Left ventricle myocardium inferior (tissue), 1 donor: Measurements from ENCODE around the gene OAS3. TPM values are rescaled to one million over a fixed set of nuclear protein-coding genes. Genes with fewer than 3 reads are reported as not detected.
"Not testable (repeated sequence)": the region's sequence is repeated elsewhere in the genome, so short reads cannot be mapped to it uniquely, and the experiment has no call there.

Experiments used
- DNase-seq: peaks from one replicate; pipeline ENCODE4 v3.0.0-alpha.2; 2020
- H3K27ac ChIP-seq: fragments of 200-600 bp; replicated peaks from 2 replicates; pipeline ENCODE4 v1.8.0; 2021
- H3K27me3 ChIP-seq: fragments of 200-600 bp; 2 replicates; pipeline ENCODE4 v1.8.0; 2021; ENCODE audit warnings: low read depth
- H3K36me3 ChIP-seq: fragments of 200-600 bp; 2 replicates; pipeline ENCODE4 v1.8.0; 2021
- H3K4me1 ChIP-seq: fragments of 200-600 bp; 2 replicates; pipeline ENCODE4 v1.8.0; 2021
- H3K4me3 ChIP-seq: fragments of 200-600 bp; 2 replicates; pipeline ENCODE4 v1.8.0; 2021; ENCODE audit warnings: mild to moderate bottlenecking, moderate library complexity
- H3K9me3 ChIP-seq: fragments of 200-600 bp; replicated peaks from 2 replicates; pipeline ENCODE4 v1.8.0; 2021
- intact Hi-C: fragments of 100-400 bp; cut with micrococcal nuclease; formaldehyde crosslinking; loops from one replicate; pipeline ENCODE4 v1.11.0; 2022
- total RNA-seq: library from RNA; stranded (reverse); fragmentation: NEBNext Ultra II Directional; extraction: Animal tissue kit (Norgen Biotek cat#: 25700); gene quantifications from one replicate; pipeline ENCODE4 v1.2.1, GENCODE V29; 2021
- TF ChIP-seq, protein P1 (sequence below): fragments of 200-600 bp; IDR thresholded peaks from 2 replicates; pipeline ENCODE4 v1.8.0; 2021; ENCODE audit warnings: antibody characterized with exemption, mild to moderate bottlenecking, borderline replicate concordance
- donor health status: DM: no; HTN: yes; CAD: no; lungs with severe emphysema.

OAS3 gene
- total RNA-seq, 1 donor from 2014 or later = 5.4 TPM

DNA sequence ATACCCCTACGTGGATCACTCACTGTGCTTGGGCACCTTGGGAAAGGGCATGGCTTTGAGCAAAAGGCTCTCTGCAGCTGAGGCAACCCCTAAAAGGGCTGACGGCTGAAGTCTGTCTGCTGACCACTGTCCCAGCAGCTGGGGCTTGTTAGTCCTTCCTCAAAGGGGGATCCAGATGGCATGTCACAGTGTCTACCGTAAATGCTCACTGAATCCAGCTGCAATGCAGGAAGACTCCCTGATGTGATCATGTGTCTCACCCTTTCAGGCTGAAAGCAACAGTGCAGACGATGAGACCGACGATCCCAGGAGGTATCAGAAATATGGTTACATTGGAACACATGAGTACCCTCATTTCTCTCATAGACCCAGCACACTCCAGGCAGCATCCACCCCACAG lies 19.2 kb upstream of the OAS3 start:
- H3K27me3 ChIP-seq = no peaks in the 10 kb centered on the region
- intact Hi-C loops = no loop called here
- DNase-seq = no peak
- H3K27ac ChIP-seq = no peak overlapping the region
- peaks cover 52% of the 10 kb centered on the region for H3K36me3 ChIP-seq
- no peak overlapping the region for H3K4me3 ChIP-seq
- H3K9me3 ChIP-seq = peaks cover 15% of the 10 kb centered on the region
- H3K4me1 ChIP-seq = no peaks in the 10 kb centered on the region
- TF ChIP-seq, protein P1, sequence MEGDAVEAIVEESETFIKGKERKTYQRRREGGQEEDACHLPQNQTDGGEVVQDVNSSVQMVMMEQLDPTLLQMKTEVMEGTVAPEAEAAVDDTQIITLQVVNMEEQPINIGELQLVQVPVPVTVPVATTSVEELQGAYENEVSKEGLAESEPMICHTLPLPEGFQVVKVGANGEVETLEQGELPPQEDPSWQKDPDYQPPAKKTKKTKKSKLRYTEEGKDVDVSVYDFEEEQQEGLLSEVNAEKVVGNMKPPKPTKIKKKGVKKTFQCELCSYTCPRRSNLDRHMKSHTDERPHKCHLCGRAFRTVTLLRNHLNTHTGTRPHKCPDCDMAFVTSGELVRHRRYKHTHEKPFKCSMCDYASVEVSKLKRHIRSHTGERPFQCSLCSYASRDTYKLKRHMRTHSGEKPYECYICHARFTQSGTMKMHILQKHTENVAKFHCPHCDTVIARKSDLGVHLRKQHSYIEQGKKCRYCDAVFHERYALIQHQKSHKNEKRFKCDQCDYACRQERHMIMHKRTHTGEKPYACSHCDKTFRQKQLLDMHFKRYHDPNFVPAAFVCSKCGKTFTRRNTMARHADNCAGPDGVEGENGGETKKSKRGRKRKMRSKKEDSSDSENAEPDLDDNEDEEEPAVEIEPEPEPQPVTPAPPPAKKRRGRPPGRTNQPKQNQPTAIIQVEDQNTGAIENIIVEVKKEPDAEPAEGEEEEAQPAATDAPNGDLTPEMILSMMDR = no peak

DNA sequence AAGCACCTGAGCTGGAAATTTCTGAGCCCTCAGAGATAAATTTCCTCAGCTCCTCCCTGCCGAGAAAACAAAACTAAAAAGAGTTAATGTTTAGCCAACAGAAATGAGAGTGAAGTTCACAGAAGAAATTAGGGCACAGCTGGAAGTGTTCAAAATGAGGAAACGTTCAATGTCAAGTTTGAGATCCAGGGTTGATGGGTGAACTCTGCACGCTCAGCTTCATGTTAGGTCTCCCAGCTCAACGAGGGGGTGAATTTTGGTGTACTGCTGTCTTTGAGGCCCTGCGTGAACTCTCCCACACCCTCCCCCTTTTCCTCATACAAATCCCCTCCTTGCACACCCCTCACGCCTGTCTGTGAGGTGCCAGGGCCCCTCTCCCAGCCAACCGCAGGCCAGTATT lies 13.3 kb upstream of the OAS3 start:
- Histone ChIP-seq H3K36me3 (peaks cover 17% of the 10 kb centered on the region), H3K4me3 (no peak overlapping the region), H3K27me3 (no peaks in the 10 kb centered on the region), H3K4me1 (no peaks in the 10 kb centered on the region), H3K27ac (no peak overlapping the region), H3K9me3 (peaks cover 6% of the 10 kb centered on the region)
- DNase-seq = no peak
- intact Hi-C loops = no loop called here
- TF ChIP-seq, protein P1 = no peak

DNA sequence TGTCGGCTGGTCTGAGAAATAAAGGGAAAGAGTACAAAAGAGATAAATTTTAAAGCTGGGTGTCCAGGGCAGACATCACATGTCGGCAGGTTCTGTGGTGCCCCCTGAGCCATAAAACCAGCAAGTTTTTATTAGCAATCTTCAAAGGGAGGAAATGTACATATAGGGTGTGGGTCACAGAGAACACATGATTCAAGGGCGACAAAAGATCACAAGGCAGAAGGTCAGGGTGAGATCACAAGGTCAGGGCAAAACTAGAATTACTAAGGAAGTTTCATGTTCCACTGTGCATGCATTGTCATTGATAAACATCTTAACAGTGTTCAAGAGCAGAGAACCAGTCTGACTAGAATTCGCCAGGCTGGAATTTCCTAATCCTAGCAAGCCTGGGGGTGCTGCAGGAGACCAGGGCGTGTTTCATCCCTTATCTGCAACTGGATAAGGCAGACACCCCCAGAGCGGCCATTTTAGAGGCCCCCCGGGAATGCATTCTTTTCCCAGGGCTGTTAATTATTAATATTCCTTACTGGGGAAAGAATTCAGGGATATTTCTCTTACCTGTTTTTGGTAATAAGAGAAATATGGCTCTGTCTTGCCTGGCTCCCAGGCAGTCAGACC lies 11.7 kb upstream of the OAS3 start:
- H3K27me3 ChIP-seq, H3K27ac ChIP-seq, H3K36me3 ChIP-seq, H3K9me3 ChIP-seq, intact Hi-C loops, H3K4me3 ChIP-seq, H3K4me1 ChIP-seq, DNase-seq: not testable (repeated sequence)

DNA sequence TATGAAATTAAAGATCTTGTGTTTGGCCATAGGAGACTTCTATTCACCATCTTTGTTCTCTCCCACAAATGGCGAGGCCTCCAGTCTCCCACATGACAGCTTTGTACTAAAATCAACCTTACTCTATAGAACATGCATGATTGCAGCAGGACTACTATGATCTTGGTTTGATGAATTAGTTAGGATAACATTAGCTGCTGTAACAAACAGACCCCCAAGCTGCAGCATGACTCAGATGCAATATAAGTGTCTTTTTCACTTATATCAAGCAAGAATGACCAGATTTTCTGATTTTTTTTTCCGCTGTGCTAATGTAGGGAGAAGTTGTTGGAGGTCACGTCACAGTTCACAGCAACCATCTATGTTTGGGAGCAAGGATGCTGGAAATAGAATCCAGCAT lies 10.8 kb upstream of the OAS3 start:
- DNase-seq = no peak
- Histone ChIP-seq H3K4me3 (no peak overlapping the region), H3K9me3 (peaks cover 6% of the 10 kb centered on the region), H3K27me3 (no peaks in the 10 kb centered on the region), H3K4me1 (no peaks in the 10 kb centered on the region), H3K36me3 (peaks cover 5% of the 10 kb centered on the region), H3K27ac (no peak overlapping the region)
- intact Hi-C loops = no loop called here
- TF ChIP-seq, protein P1 = no peak

DNA sequence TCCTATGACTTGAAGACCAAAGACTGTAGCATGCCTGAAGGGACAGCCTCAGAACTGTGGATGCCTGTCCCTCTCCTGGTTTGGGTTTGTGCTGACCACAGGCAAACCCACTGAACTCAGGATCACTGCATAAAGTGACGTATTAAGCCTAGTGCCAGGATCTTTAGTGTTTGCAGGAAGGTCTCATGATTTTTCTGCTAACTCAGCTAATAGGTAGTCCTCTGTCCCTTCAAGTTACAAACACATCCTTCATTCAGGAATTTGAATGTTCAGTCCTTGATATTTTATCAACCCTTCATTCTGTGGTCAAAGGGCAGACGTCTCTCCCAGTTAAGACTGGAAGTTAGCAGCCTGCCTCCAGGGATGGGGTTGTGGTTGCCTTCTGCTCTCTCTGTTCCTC lies 10.3 kb upstream of the OAS3 start:
- no peak for DNase-seq
- Histone ChIP-seq H3K4me1 (no peaks in the 10 kb centered on the region), H3K36me3 (peaks cover 5% of the 10 kb centered on the region), H3K27ac (no peak overlapping the region), H3K9me3 (peaks cover 6% of the 10 kb centered on the region), H3K4me3 (no peak overlapping the region), H3K27me3 (no peaks in the 10 kb centered on the region)
- intact Hi-C loops = no loop called here
- TF ChIP-seq, protein P1 = no peak

DNA sequence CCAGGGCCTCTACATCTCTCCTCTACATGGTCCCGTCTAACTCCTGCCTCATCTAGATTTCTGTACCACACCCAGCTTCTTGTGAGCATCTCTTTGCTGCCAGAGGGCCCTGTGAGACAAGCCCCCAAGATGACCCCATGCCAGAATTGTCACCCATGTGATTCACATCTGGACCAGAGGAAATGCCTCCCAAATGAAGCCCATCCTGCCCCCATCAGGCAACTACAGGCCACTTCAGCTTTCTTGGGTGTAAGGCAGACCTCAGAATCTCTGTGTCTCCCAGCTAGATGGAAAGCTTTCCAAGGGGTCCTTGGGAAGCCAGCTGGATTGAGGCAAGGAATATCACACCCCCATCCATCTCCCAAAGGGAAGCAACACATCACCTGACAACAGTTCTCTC lies 9.3 kb upstream of the OAS3 start:
- intact Hi-C loops = no loop called here
- no peak overlapping the region for H3K4me3 ChIP-seq
- TF ChIP-seq, protein P1 = no peak
- H3K36me3 ChIP-seq = peaks cover 5% of the 10 kb centered on the region
- no peak overlapping the region for H3K27ac ChIP-seq
- H3K4me1 ChIP-seq = no peaks in the 10 kb centered on the region
- H3K9me3 ChIP-seq = peaks cover 6% of the 10 kb centered on the region
- no peaks in the 10 kb centered on the region for H3K27me3 ChIP-seq
- DNase-seq = no peak
